HG02970 (cell line): ENCODE data around the gene CYFIP1.

Experiments
- ATAC-seq: cut with Tn5 transposase; IDR thresholded peaks from one replicate; pipeline ENCODE4 v1.9.1; 2021; ENCODE audit warnings: mild to moderate bottlenecking, moderate library complexity, moderate number of reproducible peaks; ENCODE audit not compliant: unreplicated experiment, low FRiP score

Gene CYFIP1

GRCh38 chr15:22969489-22969888, 10.7 kb downstream of the CYFIP1 start:
- no peak for ATAC-seq

GRCh38 chr15:22968366-22968765, 11.8 kb downstream of the CYFIP1 start:
- ATAC-seq = no peak

DNA sequence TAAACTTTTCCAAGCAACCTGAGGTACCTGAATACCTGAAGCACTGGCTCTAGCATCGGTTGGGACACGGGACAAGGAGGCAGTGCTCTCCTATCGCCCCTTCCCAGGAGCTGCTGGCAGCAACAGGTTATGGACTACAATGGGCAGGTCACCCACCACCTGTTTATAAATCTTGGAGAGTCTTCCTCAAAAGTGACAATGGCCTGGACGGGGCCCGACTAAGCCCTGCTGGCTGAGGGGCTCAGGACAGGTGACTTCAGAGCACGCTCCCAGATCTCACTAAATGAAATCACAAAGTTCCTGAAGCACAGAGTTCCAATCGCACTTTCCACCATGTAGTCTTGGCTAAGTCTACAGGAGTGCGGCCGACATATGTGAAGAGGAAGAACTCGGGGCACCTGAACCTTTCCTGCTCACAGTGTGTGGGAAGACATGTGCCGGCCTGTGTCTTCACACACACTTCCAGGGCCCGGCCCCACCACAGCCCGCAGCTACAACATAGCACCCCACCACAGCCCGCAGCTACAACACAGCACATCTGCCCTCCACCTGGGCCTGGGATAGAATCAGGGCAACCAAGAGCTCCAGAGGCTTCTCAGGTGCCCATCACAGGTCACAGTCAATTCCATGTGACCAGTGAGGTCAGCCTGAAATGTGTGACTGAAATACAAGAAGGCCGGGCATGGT, 12.9 kb downstream of the CYFIP1 start:
- no peak for ATAC-seq

DNA sequence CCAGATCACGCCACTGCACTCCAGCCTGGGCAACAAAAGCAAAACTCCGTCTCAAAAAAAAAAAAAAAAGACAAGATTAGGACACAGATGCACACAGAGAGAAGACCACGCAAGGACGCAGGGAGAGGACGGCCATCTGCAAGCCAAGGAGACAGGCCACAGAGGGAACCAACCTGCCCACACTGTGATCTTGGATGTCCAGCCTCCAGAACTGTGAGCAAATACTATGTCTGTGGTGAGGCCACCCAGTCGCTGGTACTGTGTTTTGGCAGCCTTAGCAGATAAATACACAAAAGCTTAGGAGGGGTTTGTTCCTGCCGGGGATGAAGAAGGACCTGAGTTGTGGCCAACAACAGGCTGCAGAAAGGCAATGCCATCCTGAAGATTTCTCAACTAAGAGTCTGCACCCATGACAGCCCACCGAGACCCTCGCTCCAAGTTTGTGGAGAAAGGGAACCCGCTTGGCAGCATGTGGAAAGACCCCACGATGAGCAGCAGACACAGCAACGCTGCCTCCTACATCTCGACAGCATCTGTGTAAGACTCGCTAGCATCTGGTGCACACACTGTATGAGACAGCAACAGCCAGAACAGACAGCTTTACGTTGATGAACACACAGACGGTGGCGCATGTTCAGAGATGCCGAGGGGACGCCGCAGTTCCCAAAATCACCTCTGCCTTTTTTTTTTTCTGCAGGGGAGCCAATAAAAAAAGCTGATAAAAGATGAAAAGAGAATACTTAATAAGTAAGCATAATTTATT, 13.7 kb downstream of the CYFIP1 start:
- ATAC-seq = no peak

GRCh38 chr15:22963641-22964040, 16.5 kb downstream of the CYFIP1 start:
- ATAC-seq = no peak

GRCh38 chr15:22962611-22963010, 17.6 kb downstream of the CYFIP1 start:
- no peak for ATAC-seq

GRCh38 chr15:22961762-22962161, 18.4 kb downstream of the CYFIP1 start:
- ATAC-seq = no peak

DNA sequence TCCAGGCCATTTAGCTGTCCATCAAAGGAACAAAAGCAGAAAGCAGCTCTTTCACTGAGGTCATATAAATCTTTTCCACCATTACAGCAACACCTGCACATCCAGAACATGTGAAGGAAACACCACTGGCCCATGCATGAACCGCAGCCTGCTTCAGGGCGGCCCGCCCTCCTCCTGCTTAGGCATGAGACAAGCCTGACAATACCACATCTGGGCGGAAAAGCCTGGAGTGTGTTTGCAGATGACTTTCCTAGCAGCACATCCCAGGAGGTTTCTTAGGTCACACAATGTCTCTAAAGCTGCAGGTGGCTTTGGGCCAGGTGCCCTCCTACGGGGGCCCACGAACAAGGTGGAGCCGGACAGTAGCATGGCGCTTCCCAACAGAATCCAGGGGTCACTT, 19.6 kb downstream of the CYFIP1 start:
- ATAC-seq = no peak

DNA sequence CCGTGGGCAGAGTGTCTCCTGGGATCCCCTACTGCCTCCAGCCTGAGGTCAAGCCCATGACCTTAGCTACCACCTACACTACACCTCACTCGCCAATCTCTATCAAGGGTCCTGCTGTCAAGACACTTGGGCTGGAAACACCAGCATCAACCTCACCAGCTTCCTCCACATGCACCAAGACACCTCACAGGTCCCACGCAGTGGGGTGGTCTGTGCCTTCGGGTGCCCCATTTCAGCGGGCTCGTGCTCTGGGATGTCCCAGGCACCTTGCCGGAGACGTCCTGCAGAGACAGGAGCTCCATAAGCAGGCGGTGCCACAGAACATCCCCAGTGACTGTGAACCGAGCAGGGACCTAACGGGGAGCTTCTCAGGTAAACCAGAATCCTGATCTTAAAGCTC, 20.0 kb downstream of the CYFIP1 start:
- ATAC-seq = no peak

GRCh38 chr15:22959321-22960101, 20.7 kb downstream of the CYFIP1 start:
- ATAC-seq = no peak

- ATAC-seq = no peak
Observed at GRCh38 chr15:22958487-22959280, 21.5 kb downstream of the CYFIP1 start.

DNA sequence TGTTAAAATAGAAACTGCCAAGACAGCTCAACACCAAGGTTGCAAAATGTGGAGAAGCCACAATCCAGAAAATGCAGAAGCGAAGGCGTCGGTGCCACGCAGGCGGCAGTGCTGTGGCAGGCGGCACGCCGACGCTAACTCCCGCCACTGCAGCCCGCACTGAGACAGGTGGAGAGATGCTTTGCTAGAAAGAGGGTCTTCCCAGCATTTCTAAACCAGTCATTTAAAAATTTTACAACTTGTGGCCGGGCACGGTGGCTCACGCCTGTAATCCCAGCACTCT, 23.2 kb downstream of the CYFIP1 start:
- ATAC-seq = no peak

- no peak for ATAC-seq
Observed at GRCh38 chr15:22956257-22956977, 23.8 kb downstream of the CYFIP1 start.

DNA sequence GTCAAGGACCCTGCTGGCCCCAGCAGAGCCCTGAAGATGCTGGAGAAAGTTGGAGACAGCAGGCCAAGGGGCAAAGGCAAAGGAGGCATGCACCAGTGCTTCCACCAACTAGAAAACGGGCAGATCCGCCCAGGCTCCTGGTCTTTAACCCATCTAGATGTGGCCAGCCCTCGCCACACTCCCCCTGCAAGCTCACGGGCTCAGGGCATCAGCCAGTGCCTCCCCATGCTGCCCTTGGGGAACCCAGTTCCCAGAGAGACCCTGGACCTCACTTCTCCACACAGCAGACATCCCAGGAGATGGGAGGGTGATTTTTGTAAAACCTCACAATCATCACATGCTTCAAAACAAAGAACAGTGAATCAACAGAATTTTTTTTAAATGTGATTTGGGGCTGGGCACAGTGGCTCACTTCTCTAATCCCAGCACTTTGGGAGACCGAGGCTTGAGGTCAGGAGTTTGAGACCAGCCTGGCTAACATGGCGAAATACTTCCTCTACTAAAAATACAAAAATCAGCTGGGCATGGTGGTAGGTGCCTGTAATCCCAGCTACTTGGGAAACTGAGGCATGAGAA, 24.5 kb downstream of the CYFIP1 start:
- no peak for ATAC-seq

- ATAC-seq = no peak
Observed at GRCh38 chr15:22954798-22955543, 25.2 kb downstream of the CYFIP1 start.

- no peak for ATAC-seq
Observed at GRCh38 chr15:22954326-22954725, 25.8 kb downstream of the CYFIP1 start.

GRCh38 chr15:22952796-22953579, 27.2 kb downstream of the CYFIP1 start:
- ATAC-seq = no peak
